Dendritic cell treated with granulocyte-macrophage colony-stimulating factor and Interleukin-4, amounts not matched to agents 40 ng/mL and 50 ng/mL, for 4 days (primary cell): ENCODE data around the gene PRR5L.

Source experiments
- H3K27ac Mint-ChIP-seq: one replicate; pipeline ENCODE4 v1.8.0; 2022; ENCODE audit warnings: mild to moderate bottlenecking, mixed read lengths
- H3K27me3 Mint-ChIP-seq: one replicate; pipeline ENCODE4 v1.8.0; 2022; ENCODE audit warnings: mild to moderate bottlenecking, mixed read lengths
- H3K36me3 Mint-ChIP-seq: one replicate; pipeline ENCODE4 v1.8.0; 2022; ENCODE audit warnings: low read depth, mixed read lengths
- H3K4me1 Mint-ChIP-seq: one replicate; pipeline ENCODE4 v1.8.0; 2022; ENCODE audit warnings: low read depth, mixed read lengths
- H3K4me3 Mint-ChIP-seq: one replicate; pipeline ENCODE4 v1.8.0; 2022; ENCODE audit warnings: mild to moderate bottlenecking, moderate library complexity, mixed read lengths
- H3K9me3 Mint-ChIP-seq: one replicate; pipeline ENCODE4 v1.8.0; 2022; ENCODE audit warnings: mixed read lengths
- intact Hi-C: fragments of 100-400 bp; cut with micrococcal nuclease; formaldehyde crosslinking; loops from one replicate; pipeline ENCODE4 v1.15.0; 2022

The PRR5L gene

GRCh38 chr11:36266767-36267166 is 29.3 kb upstream of the PRR5L start:
- no peaks in the 10 kb centered on the region for H3K4me1 Mint-ChIP-seq

GRCh38 chr11:36268337-36268985 is 27.6 kb upstream of the PRR5L start:
- H3K27ac Mint-ChIP-seq: no peak overlapping the region
- peaks cover 7% of the 10 kb centered on the region for H3K27me3 Mint-ChIP-seq
- no peaks in the 10 kb centered on the region for H3K4me1 Mint-ChIP-seq
- H3K36me3 Mint-ChIP-seq: peaks cover 41% of the 10 kb centered on the region
- no peaks in the 10 kb centered on the region for H3K9me3 Mint-ChIP-seq
- no peak overlapping the region for H3K4me3 Mint-ChIP-seq
- intact Hi-C loops: loop anchor here (5.0 kb wide), 1 partner anchor 781 kb away; no protein-coding TSS in a partner anchor

More at GRCh38 chr11:36266767-36267166, 29.3 kb upstream of the PRR5L start:
- Mint-ChIP-seq H3K4me3 (no peak overlapping the region), H3K27me3 (peaks cover 14% of the 10 kb centered on the region), H3K27ac (no peak overlapping the region), H3K9me3 (no peaks in the 10 kb centered on the region), H3K36me3 (peaks cover 24% of the 10 kb centered on the region)
- intact Hi-C loops: loop anchor here (1.0 to 5.0 kb wide), 3 partner anchors 224 to 779 kb away; no protein-coding TSS in a partner anchor

DNA sequence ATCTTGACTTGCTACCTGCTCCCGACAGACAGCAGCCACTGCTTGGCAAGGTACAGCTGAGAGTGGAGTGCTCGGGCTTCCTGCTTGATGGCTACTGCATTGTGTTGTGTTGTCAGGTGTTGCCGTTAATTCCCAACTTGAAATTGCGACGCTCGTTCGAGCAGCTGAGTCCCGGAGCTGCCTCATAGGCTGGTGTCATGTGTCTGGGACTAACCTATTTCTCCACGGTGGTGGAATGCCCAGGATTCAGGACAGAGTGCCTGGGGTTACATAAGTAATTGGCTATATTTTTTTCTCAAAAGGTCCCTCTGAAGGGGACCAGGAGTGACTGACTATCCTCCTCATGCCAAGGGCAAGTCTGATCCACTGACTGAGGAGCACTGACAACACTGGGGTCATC is 25.4 kb upstream of the PRR5L start:
- Mint-ChIP-seq H3K27ac (no peak overlapping the region), H3K36me3 (peaks cover 63% of the 10 kb centered on the region), H3K4me1 (no peaks in the 10 kb centered on the region), H3K4me3 (no peak overlapping the region), H3K27me3 (no peaks in the 10 kb centered on the region), H3K9me3 (no peaks in the 10 kb centered on the region)
- intact Hi-C loops: no loop called here

DNA sequence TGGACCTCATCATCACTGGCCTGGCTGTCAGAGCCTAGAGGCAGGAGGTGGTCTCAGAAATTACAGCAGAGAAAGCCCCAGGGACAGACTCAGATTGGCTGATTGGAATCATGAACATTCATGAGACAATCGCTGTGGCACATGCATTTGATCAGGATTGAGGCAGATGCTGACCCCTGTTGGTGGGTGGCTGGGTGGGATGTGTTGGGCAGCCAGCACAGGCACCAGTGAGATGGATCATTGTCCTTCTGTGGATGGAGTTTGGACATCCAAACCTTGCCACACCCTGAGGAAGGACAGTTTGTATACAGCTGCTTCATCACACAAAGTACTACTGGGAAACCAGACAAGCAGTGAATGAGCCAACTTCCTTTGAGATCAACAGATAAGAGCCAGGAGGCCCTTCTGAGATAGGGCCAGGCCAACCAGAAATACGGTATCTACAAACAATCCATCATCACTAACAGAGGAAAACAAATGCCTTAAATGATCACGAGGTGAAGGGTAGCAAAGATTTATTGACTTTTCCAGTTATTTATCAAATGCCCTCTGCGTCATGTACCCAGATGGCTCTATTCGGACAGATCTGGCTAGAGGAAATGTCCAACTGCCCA is 24.2 kb upstream of the PRR5L start:
- Mint-ChIP-seq H3K27ac (no peak overlapping the region), H3K4me1 (no peaks in the 10 kb centered on the region), H3K36me3 (peaks cover 75% of the 10 kb centered on the region), H3K9me3 (no peaks in the 10 kb centered on the region), H3K27me3 (no peaks in the 10 kb centered on the region), H3K4me3 (no peak overlapping the region)
- intact Hi-C loops: no loop called here

DNA sequence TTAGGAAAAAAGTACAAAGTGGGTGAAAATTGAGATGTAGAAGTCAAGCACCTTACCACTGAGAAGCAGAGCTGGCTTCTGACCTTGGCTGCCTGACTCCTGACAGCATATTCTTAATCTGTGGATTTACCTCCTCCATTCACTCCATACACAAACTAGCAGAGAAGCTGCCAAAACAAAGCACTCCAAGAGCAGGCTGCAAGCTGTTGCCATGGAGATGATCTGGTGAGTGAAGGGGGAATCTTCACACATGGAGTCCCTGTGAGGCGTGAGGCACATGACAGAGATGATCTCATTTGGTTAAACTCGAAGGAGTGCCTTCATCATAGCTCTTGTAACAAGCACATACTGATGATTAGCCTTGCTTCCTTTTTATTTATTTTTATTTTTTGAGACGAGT is 23.0 kb upstream of the PRR5L start:
- no peaks in the 10 kb centered on the region for H3K27me3 Mint-ChIP-seq
- intact Hi-C loops: no loop called here
- no peaks in the 10 kb centered on the region for H3K4me1 Mint-ChIP-seq
- no peak overlapping the region for H3K4me3 Mint-ChIP-seq
- H3K9me3 Mint-ChIP-seq: no peaks in the 10 kb centered on the region
- peaks cover 87% of the 10 kb centered on the region for H3K36me3 Mint-ChIP-seq
- no peak overlapping the region for H3K27ac Mint-ChIP-seq

GRCh38 chr11:36274414-36274813 is 21.7 kb upstream of the PRR5L start:
- Mint-ChIP-seq H3K27me3 (no peaks in the 10 kb centered on the region), H3K27ac (no peak overlapping the region), H3K4me1 (no peaks in the 10 kb centered on the region), H3K9me3 (no peaks in the 10 kb centered on the region), H3K4me3 (no peak overlapping the region), H3K36me3 (peaks cover 99% of the 10 kb centered on the region)
- intact Hi-C loops: no loop called here

GRCh38 chr11:36278531-36279282 is 17.4 kb upstream of the PRR5L start:
- Mint-ChIP-seq H3K4me1 (peaks cover 26% of the 10 kb centered on the region), H3K9me3 (no peaks in the 10 kb centered on the region), H3K36me3 (peaks cover 90% of the 10 kb centered on the region), H3K27ac (no peak overlapping the region), H3K4me3 (no peak overlapping the region), H3K27me3 (no peaks in the 10 kb centered on the region)
- intact Hi-C loops: no loop called here

- Mint-ChIP-seq H3K4me3 (no peak overlapping the region), H3K36me3 (peaks cover 71% of the 10 kb centered on the region), H3K27me3 (no peaks in the 10 kb centered on the region), H3K4me1 (peaks cover 43% of the 10 kb centered on the region), H3K9me3 (no peaks in the 10 kb centered on the region), H3K27ac (no peak overlapping the region)
- intact Hi-C loops: no loop called here
These were observed 15.6 kb upstream of the PRR5L start for GRCh38 chr11:36280531-36280930.

- H3K9me3 Mint-ChIP-seq: no peaks in the 10 kb centered on the region
- no peaks in the 10 kb centered on the region for H3K27me3 Mint-ChIP-seq
- no peak overlapping the region for H3K27ac Mint-ChIP-seq
- H3K36me3 Mint-ChIP-seq: peaks cover 59% of the 10 kb centered on the region
- peaks cover 48% of the 10 kb centered on the region for H3K4me1 Mint-ChIP-seq
- no peak overlapping the region for H3K4me3 Mint-ChIP-seq
- intact Hi-C loops: no loop called here
These were observed 14.2 kb upstream of the PRR5L start for GRCh38 chr11:36281850-36282249.

- Mint-ChIP-seq H3K27ac (no peak overlapping the region), H3K27me3 (no peaks in the 10 kb centered on the region), H3K4me1 (peaks cover 54% of the 10 kb centered on the region), H3K4me3 (no peak overlapping the region), H3K9me3 (no peaks in the 10 kb centered on the region), H3K36me3 (peaks cover 48% of the 10 kb centered on the region)
- intact Hi-C loops: no loop called here
These were observed 13.2 kb upstream of the PRR5L start for GRCh38 chr11:36282926-36283325.

GRCh38 chr11:36288442-36289225 is 7.5 kb upstream of the PRR5L start:
- H3K4me1 Mint-ChIP-seq: peaks cover 50% of the 10 kb centered on the region
- peak overlapping the region; percentile 93 for H3K4me3 Mint-ChIP-seq
- H3K36me3 Mint-ChIP-seq: peaks cover 6% of the 10 kb centered on the region
- intact Hi-C loops: loop anchor here (1.0 kb wide), 1 partner anchor 204 kb away; no protein-coding TSS in a partner anchor
- no peaks in the 10 kb centered on the region for H3K9me3 Mint-ChIP-seq
- H3K27me3 Mint-ChIP-seq: peaks cover 2% of the 10 kb centered on the region
- peak overlapping the region; percentile 91 for H3K27ac Mint-ChIP-seq

GRCh38 chr11:36289226-36289852 is 6.7 kb upstream of the PRR5L start, which contains the start of gene COMMD9:
TSS of gene COMMD9 (minus strand) at chr11:36289424. CDS start at chr11:36289412, 12 bp downstream.
- Mint-ChIP-seq H3K4me1 (peaks cover 43% of the 10 kb centered on the region), H3K27ac (peak within 1 kb of the TSS; percentile 91), H3K36me3 (peaks cover 6% of the 10 kb centered on the region), H3K4me3 (peak within 1 kb of the TSS; percentile 93), H3K9me3 (no peaks in the 10 kb centered on the region), H3K27me3 (peaks cover 2% of the 10 kb centered on the region)
- intact Hi-C loops: loop anchor here (1.0 kb wide), 1 partner anchor 203 kb away; no protein-coding TSS in a partner anchor

GRCh38 chr11:36292311-36292722 is 3.8 kb upstream of the PRR5L start:
- no peak overlapping the region for H3K27ac Mint-ChIP-seq
- H3K4me3 Mint-ChIP-seq: no peak overlapping the region
- peaks cover 32% of the 10 kb centered on the region for H3K4me1 Mint-ChIP-seq
- H3K9me3 Mint-ChIP-seq: no peaks in the 10 kb centered on the region
- peaks cover 2% of the 10 kb centered on the region for H3K27me3 Mint-ChIP-seq
- intact Hi-C loops: loop anchor here (1.0 kb wide), 1 partner anchor 186 kb away; no protein-coding TSS in a partner anchor
- H3K36me3 Mint-ChIP-seq: peaks cover 6% of the 10 kb centered on the region
